ENCODE measurements around the gene RHEB. TPM values are rescaled to one million over a fixed set of nuclear protein-coding genes. Genes with fewer than 3 reads are reported as not detected.

RHEB gene
- total RNA-seq, 1 donor from 2014 or later: 71.7 TPM

- Mint-ChIP-seq H3K27ac (no peak overlapping the region), H3K9me3 (ENCODE audit: low read depth) (no peaks in the 10 kb centered on the region), H3K4me3 (ENCODE audit: low read depth) (no peak overlapping the region), H3K27me3 (no peaks in the 10 kb centered on the region), H3K36me3 (ENCODE audit: insufficient read depth) (peaks cover 13% of the 10 kb centered on the region), H3K4me1 (ENCODE audit: low read depth) (peaks cover 5% of the 10 kb centered on the region)
- TF ChIP-seq CTCF (IDR thresholded peaks at IDR 0.05; ENCODE audit: unreplicated experiment): no peak
- DNase-seq (ENCODE audit: low spot score, unreplicated experiment): no peak
Measured at GRCh38 chr7:151488096-151488495, 31.6 kb downstream of the RHEB start.

- no peaks in the 10 kb centered on the region for H3K9me3 Mint-ChIP-seq (ENCODE audit: low read depth)
- no peak for TF ChIP-seq CTCF (IDR thresholded peaks at IDR 0.05; ENCODE audit: unreplicated experiment)
- no peak overlapping the region for H3K4me3 Mint-ChIP-seq (ENCODE audit: low read depth)
- H3K27ac Mint-ChIP-seq: no peak overlapping the region
- peaks cover 5% of the 10 kb centered on the region for H3K4me1 Mint-ChIP-seq (ENCODE audit: low read depth)
- H3K27me3 Mint-ChIP-seq: no peaks in the 10 kb centered on the region
- no peak for DNase-seq (ENCODE audit: low spot score, unreplicated experiment)
- peaks cover 15% of the 10 kb centered on the region for H3K36me3 Mint-ChIP-seq (ENCODE audit: insufficient read depth)
Measured at GRCh38 chr7:151487228-151487627, 32.5 kb downstream of the RHEB start.

GRCh38 chr7:151486074-151486473 lies 33.6 kb downstream of the RHEB start:
- TF ChIP-seq CTCF (IDR thresholded peaks at IDR 0.05; ENCODE audit: unreplicated experiment): no peak
- no peak for DNase-seq (ENCODE audit: low spot score, unreplicated experiment)
- Mint-ChIP-seq H3K27me3 (no peaks in the 10 kb centered on the region), H3K36me3 (ENCODE audit: insufficient read depth) (peaks cover 17% of the 10 kb centered on the region), H3K27ac (no peak overlapping the region), H3K4me3 (ENCODE audit: low read depth) (no peak overlapping the region), H3K9me3 (ENCODE audit: low read depth) (no peaks in the 10 kb centered on the region), H3K4me1 (ENCODE audit: low read depth) (peaks cover 5% of the 10 kb centered on the region)

- peaks cover 5% of the 10 kb centered on the region for H3K4me1 Mint-ChIP-seq (ENCODE audit: low read depth)
- H3K4me3 Mint-ChIP-seq (ENCODE audit: low read depth): no peak overlapping the region
- DNase-seq (ENCODE audit: low spot score, unreplicated experiment): no peak
- H3K36me3 Mint-ChIP-seq (ENCODE audit: insufficient read depth): peaks cover 15% of the 10 kb centered on the region
- no peaks in the 10 kb centered on the region for H3K27me3 Mint-ChIP-seq
- H3K9me3 Mint-ChIP-seq (ENCODE audit: low read depth): no peaks in the 10 kb centered on the region
- no peak for TF ChIP-seq CTCF (IDR thresholded peaks at IDR 0.05; ENCODE audit: unreplicated experiment)
- H3K27ac Mint-ChIP-seq: no peak overlapping the region
Measured at GRCh38 chr7:151484971-151485707, 34.6 kb downstream of the RHEB start.

- Mint-ChIP-seq H3K9me3 (ENCODE audit: low read depth) (no peaks in the 10 kb centered on the region), H3K4me3 (ENCODE audit: low read depth) (no peak overlapping the region), H3K27me3 (no peaks in the 10 kb centered on the region), H3K4me1 (ENCODE audit: low read depth) (peaks cover 4% of the 10 kb centered on the region), H3K36me3 (ENCODE audit: insufficient read depth) (peaks cover 12% of the 10 kb centered on the region), H3K27ac (no peak overlapping the region)
- no peak for DNase-seq (ENCODE audit: low spot score, unreplicated experiment)
- no peak for TF ChIP-seq CTCF (IDR thresholded peaks at IDR 0.05; ENCODE audit: unreplicated experiment)
Measured at GRCh38 chr7:151483711-151483983, 36.0 kb downstream of the RHEB start.
